T-cell (primary cell): Measurements from ENCODE around the gene MMP25. TPM values are rescaled to one million over a fixed set of nuclear protein-coding genes. Genes with fewer than 3 reads are reported as not detected.

Experiments used
- ATAC-seq, 4 experiments: fragments of 200-7000 bp in 3 of 4; fragments of 150-1000 bp in 1 of 4; cut with Tn5 transposase; replicated peaks in 1 of 4; 1 replicate in 3 of 4; 2 replicates in 1 of 4; pipeline ENCODE4 v1.10.0; 2021; ENCODE audit warnings: moderate library complexity in 3 of 4, mild to moderate bottlenecking in 2 of 4, moderate number of reproducible peaks in 1 of 4
- CTCF ChIA-PET, 2 donors: fragments of 300-600 bp; sonication (Branson Sonifier 250); formaldehyde crosslinking; loops; one replicate each; lab custom pipeline; 2022; ENCODE audit warnings: antibody characterized with exemption in 2 of 2; lab: Charles Lee
- POLR2A ChIA-PET, 2 donors: fragments of 300-600 bp; sonication (Branson Sonifier 250); formaldehyde crosslinking; loops; one replicate each; lab custom pipeline; 2022; ENCODE audit warnings: antibody characterized with exemption in 2 of 2; lab: Charles Lee
- DNase-seq, 35 experiments: peaks; one replicate each; pipeline versions ENCODE4 v3.0.0 to v3.0.0-alpha.2; 2013 to 2023
- H3K27ac ChIP-seq: one replicate; pipeline ENCODE4 v1.5.1; 2013; ENCODE audit warnings: low read length
- H3K27me3 ChIP-seq, 2 experiments: replicated peaks in 1 of 2; 1 replicate in 1 of 2; 2 replicates in 1 of 2; pipeline versions ENCODE4 v1.6.1 to v1.7.0; 2013; ENCODE audit warnings: low read length in 1 of 2, mixed read lengths in 1 of 2; ENCODE audit not compliant: control insufficient read depth in 2 of 2, insufficient read depth in 2 of 2; ENCODE audit errors: extremely low read depth in 1 of 2
- H3K36me3 ChIP-seq, 2 donors: 1 replicate in 1 of 2; 2 replicates in 1 of 2; pipeline versions ENCODE4 v1.6.1 to v1.7.0; 2013; ENCODE audit warnings: low read length in 1 of 2; ENCODE audit not compliant: control insufficient read depth in 2 of 2, insufficient read depth in 1 of 2; ENCODE audit errors: extremely low read depth in 1 of 2
- H3K4me1 ChIP-seq, 2 experiments: 1 replicate in 1 of 2; 2 replicates in 1 of 2; pipeline versions ENCODE4 v1.6.1 to v1.7.0; 2013; ENCODE audit warnings: low read length in 2 of 2, mixed read lengths in 1 of 2; ENCODE audit not compliant: insufficient read depth in 2 of 2, control insufficient read depth in 1 of 2; ENCODE audit errors: extremely low read depth in 1 of 2
- H3K4me3 ChIP-seq, 2 donors: 1 replicate in 1 of 2; 2 replicates in 1 of 2; pipeline versions ENCODE4 v1.5.1 to v1.7.0; 2013; ENCODE audit warnings: mild to moderate bottlenecking in 2 of 2, low read length in 1 of 2, moderate library complexity in 1 of 2; ENCODE audit not compliant: control insufficient read depth in 1 of 2; ENCODE audit errors: extremely low read depth in 1 of 2
- H3K9me3 ChIP-seq: 2 replicates; pipeline ENCODE4 v1.7.0; 2013
- H3K27ac Mint-ChIP-seq, 2 donors: one replicate each; pipeline ENCODE4 v1.8.0; 2020 to 2021; ENCODE audit warnings: mild to moderate bottlenecking in 2 of 2, mixed read lengths in 2 of 2
- H3K27me3 Mint-ChIP-seq, 2 donors: one replicate each; pipeline ENCODE4 v1.8.0; 2021 to 2022; ENCODE audit warnings: mixed read lengths in 2 of 2
- H3K36me3 Mint-ChIP-seq: one replicate; pipeline ENCODE4 v1.8.0; 2021; ENCODE audit warnings: mixed read lengths
- H3K4me1 Mint-ChIP-seq, 3 donors: one replicate each; pipeline ENCODE4 v1.8.0; 2020 to 2022; ENCODE audit warnings: mixed read lengths in 3 of 3, mild to moderate bottlenecking in 1 of 3
- H3K4me3 Mint-ChIP-seq, 3 donors: one replicate each; pipeline ENCODE4 v1.8.0; 2020 to 2022; ENCODE audit warnings: mild to moderate bottlenecking in 3 of 3, mixed read lengths in 3 of 3, moderate library complexity in 3 of 3
- H3K9me3 Mint-ChIP-seq, 3 donors: one replicate each; pipeline ENCODE4 v1.8.0; 2020 to 2022; ENCODE audit warnings: mixed read lengths in 3 of 3
- WGBS: methylation state at CpG from one replicate; pipeline ENCODE4 v1.1.5; 2013; ENCODE audit warnings: missing lambda C conversion rate; ENCODE audit not compliant: insufficient coverage; 5-methylcytosine and 5-hydroxymethylcytosine counted together
- total RNA-seq, 35 experiments: library from RNA in 6 of 35; stranded (reverse) in 6 of 35; fragments of 120-200 nt in 1 of 35; gene quantifications; one replicate each; pipeline versions ENCODE4 v1.2.1 to v1.2.4 and lab custom pipeline; 2013 to 2026

MMP25 gene
- total RNA-seq, 5 donors from 2014 or later (not counting 1 experiment from before 2014, with no cell fraction given) = 1.6 to 9.6 (median 4.1) TPM

DNA sequence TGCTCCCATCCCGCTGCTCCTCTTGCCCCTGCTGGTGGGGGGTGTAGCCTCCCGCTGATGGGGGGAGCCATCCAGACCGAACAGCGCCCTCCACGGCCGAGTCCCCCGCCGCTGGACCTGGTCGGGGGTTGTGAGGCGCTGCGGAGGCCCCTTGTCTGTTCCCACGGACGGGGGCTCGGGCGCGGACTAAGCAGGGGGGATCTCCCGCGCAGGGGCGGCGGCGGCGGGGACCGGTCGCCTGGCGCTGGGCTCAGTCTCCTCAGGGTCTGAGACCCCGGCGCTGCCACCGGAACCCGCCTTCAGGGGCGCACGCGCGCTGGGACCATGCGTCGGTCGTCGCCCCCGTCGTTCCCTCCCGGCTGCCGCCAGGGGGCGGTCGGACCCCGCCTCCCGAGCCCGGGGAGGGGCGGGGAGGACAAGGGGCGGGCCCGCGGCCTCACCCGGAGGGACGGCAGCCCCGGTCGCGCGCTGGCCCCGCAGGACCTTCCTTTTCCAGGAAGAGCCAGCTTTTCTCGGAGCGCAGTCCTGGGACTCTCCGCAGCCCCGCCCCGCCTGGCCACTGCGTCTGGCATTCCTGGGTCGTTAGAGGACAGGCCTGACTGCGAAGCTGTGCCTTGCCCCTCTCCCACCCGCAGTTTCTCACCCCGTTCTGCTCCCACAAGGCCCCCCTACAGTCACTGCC is 12.8 kb downstream of the MMP25 start:
- Mint-ChIP-seq H3K27ac (peak overlapping the region; percentile 91 to 93), H3K4me3 (peak overlapping the region; percentile 83 to 88 (median 87)), H3K4me1 (peaks cover 47 to 69% (median 54%) of the 10 kb centered on the region in 3 donors), H3K27me3 (no peaks in the 10 kb centered on the region), H3K9me3 (no peaks in the 10 kb centered on the region), H3K36me3 (peaks cover 7% of the 10 kb centered on the region)
- ChIA-PET CTCF (interaction anchor here (0.6 to 2.9 kb wide), 13 partner anchors 16 to 450 kb away, joined by 3 to 39 read pairs (median 4); partner anchors contain the start of gene ZNF213 (in 1 of the 2)), POLR2A (interaction anchor here (0.5 to 0.8 kb wide), 3 partner anchors 43 to 72 kb away, joined by 3 to 7 read pairs (median 6); no protein-coding TSS in a partner anchor)
- peak; percentile 59 to 94 (median 80) for DNase-seq
- Histone ChIP-seq H3K27me3 (no peaks in the 10 kb centered on the region), H3K9me3 (no peaks in the 10 kb centered on the region), H3K36me3 (peaks cover 3 to 5% of the 10 kb centered on the region in 2 donors), H3K4me3 (peak overlapping the region; percentile 80 to 91), H3K27ac (peak overlapping the region; percentile 74), H3K4me1 (peaks cover 13 to 61% of the 10 kb centered on the region in 2 experiments)
- WGBS = under 1% methylated on average over 64 of the region's 67 CpGs
- peak; percentile 85 to 90 (median 88) for ATAC-seq

- Histone ChIP-seq H3K27me3 (no peaks in the 10 kb centered on the region), H3K4me1 (peaks cover 12 to 63% of the 10 kb centered on the region in 2 experiments), H3K9me3 (no peaks in the 10 kb centered on the region), H3K27ac (peak overlapping the region; percentile 73), H3K36me3 (peaks cover 3 to 5% of the 10 kb centered on the region in 2 donors), H3K4me3 (peak overlapping the region; percentile 61 to 91)
- peak overlapping the region; percentile 91 to 93 for H3K27ac Mint-ChIP-seq
- DNase-seq (no peak), ATAC-seq (no peak)
- POLR2A ChIA-PET = interaction anchor here in 1 of 2 donors (0.5 kb wide), 1 partner anchor 42 kb away, joined by 6 read pairs; no protein-coding TSS in a partner anchor
- H3K36me3 Mint-ChIP-seq = peaks cover 5% of the 10 kb centered on the region
- H3K9me3 Mint-ChIP-seq = no peaks in the 10 kb centered on the region
- CTCF ChIA-PET = interaction anchor here (0.6 to 2.9 kb wide), 7 partner anchors 16 to 75 kb away, joined by 3 to 39 read pairs (median 4); partner anchors contain the start of gene ZNF213 (in 1 of the 2)
- no peaks in the 10 kb centered on the region for H3K27me3 Mint-ChIP-seq
- 28% methylated on average over 2 of the region's 9 CpGs for WGBS
- peak overlapping the region; percentile 78 to 88 (median 82) for H3K4me3 Mint-ChIP-seq
- peaks cover 46 to 68% (median 54%) of the 10 kb centered on the region in 3 donors for H3K4me1 Mint-ChIP-seq
Observed at GRCh38 chr16:3059723-3060242, 13.4 kb downstream of the MMP25 start.

DNA sequence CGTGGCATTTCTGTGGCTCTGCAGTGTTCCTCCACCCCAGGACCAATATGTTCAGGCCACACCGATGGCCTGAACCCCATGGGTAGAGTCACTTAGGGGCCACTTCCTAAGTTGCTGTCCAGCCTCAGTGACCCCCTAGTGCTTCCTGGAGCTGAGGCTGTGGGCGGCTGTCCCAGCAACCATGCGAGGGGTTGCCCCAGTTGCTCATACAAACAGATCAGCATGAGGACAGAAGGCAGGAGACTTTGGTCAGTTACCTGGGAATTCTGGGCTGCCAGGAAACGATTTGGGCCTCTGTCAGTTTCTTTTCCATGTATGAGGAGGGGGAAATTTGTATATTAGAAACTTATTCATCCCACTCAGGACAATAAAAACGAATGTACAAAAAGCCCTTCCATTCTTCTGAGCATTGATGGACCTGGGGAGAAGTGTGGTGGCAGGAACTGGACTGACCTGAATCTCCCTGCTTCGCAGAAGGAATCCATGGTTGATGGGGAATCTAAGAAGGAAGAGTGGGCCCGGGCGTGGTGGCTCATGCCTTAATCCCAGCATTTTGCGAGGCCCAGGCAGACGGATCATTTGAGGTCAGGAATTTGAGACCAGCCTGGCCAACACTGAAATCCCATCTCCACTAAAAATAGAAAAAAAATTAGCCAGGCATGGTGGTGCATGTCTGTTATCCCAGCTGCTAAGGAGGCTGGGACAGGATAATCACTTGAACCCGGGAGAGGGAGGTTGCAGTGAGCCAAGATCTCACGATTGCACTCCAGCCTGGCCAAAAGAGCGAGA is 14.2 kb downstream of the MMP25 start:
- no peak overlapping the region for H3K4me3 ChIP-seq
- peaks cover 44 to 68% (median 49%) of the 10 kb centered on the region in 3 donors for H3K4me1 Mint-ChIP-seq

DNA sequence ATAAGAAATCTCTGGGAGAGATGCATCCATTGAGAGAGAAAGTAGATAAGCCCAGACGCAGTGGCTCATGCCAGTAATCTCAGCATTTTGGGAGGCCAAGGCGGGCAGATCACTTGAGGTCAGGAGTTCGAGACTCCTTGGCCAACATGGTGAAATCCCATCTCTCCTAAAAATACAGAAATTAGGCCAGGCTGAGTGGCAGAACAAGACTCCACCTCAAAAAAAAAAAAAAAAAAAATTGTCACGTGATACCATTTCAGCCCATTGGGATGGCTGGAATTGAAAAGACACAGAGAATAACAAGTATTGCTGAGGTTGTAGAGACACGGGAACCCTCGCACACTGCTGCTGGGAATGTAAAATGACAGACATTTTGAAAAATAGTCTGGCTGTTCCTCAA is 16.2 kb downstream of the MMP25 start:
- Mint-ChIP-seq H3K27me3 (no peaks in the 10 kb centered on the region), H3K36me3 (peaks cover 10% of the 10 kb centered on the region), H3K4me1 (peaks cover 39 to 60% (median 49%) of the 10 kb centered on the region in 3 donors), H3K4me3 (peak overlapping the region in 1 of 3 donors; percentile 97), H3K27ac (peak overlapping the region; percentile 35 to 75), H3K9me3 (no peaks in the 10 kb centered on the region)
- ATAC-seq = no peak
- ChIA-PET CTCF (interaction anchor here in 1 of 2 donors (1.8 to 1.9 kb wide), 2 partner anchors 15 to 67 kb away, joined by 4 to 6 read pairs; no protein-coding TSS in a partner anchor), POLR2A (no interaction called here)
- Histone ChIP-seq H3K27ac (no peak overlapping the region), H3K27me3 (no peaks in the 10 kb centered on the region), H3K4me3 (no peak overlapping the region), H3K4me1 (peaks cover 7 to 50% of the 10 kb centered on the region in 2 experiments), H3K9me3 (no peaks in the 10 kb centered on the region), H3K36me3 (peaks cover 0 to 2% of the 10 kb centered on the region in 2 donors)
- no CpG with 5 or more reads among the region's 6 CpGs for WGBS
- no peak for DNase-seq

More for the DNA sequence above, 14.2 kb downstream of the MMP25 start:
- Histone ChIP-seq H3K27me3 (no peaks in the 10 kb centered on the region), H3K36me3 (peaks cover 2% of the 10 kb centered on the region in 2 donors), H3K4me1 (peaks cover 7 to 63% of the 10 kb centered on the region in 2 experiments), H3K27ac (peak overlapping the region; percentile 12), H3K9me3 (no peaks in the 10 kb centered on the region)
- Mint-ChIP-seq H3K27ac (peak overlapping the region; percentile 91 to 93), H3K9me3 (no peaks in the 10 kb centered on the region), H3K4me3 (peak overlapping the region; percentile 78 to 88 (median 82)), H3K27me3 (no peaks in the 10 kb centered on the region), H3K36me3 (peaks cover 1% of the 10 kb centered on the region)
- DNase-seq (no peak), ATAC-seq (no peak)
- 100% methylated on average over 2 of the region's 14 CpGs for WGBS
- POLR2A ChIA-PET = no interaction called here
- CTCF ChIA-PET = interaction anchor here (0.6 to 2.9 kb wide), 4 partner anchors 68 to 773 kb away, joined by 3 to 39 read pairs (median 10); partner anchors contain the start of gene ZNF213 (in 1 of the 2)

DNA sequence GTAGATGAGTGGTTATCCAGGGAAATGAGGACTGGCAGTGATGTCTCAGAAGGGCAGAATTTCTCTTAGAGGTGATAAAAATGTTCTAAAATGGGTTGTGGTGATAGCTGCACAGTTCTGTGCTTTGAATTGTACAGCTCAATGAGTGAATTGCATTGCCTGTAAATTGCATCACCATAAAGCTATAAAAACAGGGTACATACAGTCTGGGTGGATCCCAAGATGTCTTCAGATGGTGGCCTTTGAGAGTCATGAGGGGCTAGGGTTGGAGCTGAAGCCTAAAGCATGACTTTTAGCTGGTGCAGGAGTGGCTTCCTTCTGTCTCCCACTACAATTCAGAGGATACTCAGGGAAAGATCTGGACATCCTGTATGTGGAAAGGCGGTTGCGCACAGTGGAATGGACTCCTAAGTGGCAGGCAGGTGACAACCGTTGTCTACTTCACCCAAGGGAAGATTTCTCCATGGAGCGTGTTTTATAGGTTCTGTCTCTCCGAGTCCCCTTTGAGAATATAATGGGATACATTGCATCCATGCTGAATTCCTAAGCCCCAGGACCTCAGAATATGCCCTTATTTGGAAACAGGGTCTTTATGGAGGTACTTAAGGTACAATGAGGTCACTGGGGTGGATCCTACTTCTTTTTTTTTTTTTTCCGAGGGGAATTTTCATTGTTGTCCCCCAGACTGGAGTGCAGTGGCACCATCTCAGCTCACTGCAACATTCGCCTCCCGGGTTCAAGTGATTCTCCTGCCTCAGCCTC is 17.4 kb downstream of the MMP25 start:
- DNase-seq = no peak
- no peaks in the 10 kb centered on the region for H3K9me3 Mint-ChIP-seq

More for the DNA sequence above, 17.4 kb downstream of the MMP25 start:
- no peak for ATAC-seq
- ChIA-PET POLR2A (no interaction called here), CTCF (interaction anchor here (0.6 to 1.8 kb wide), 6 partner anchors 11 to 564 kb away, joined by 3 to 11 read pairs (median 6); partner anchors contain the start of gene ZNF213 (in 1 of the 2))
- 100% methylated on average over 2 of the region's 8 CpGs for WGBS
- Histone ChIP-seq H3K27ac (peak overlapping the region; percentile 99), H3K36me3 (peaks cover 3 to 14% of the 10 kb centered on the region in 2 donors), H3K9me3 (no peaks in the 10 kb centered on the region), H3K27me3 (no peaks in the 10 kb centered on the region), H3K4me3 (no peak overlapping the region), H3K4me1 (peaks cover 16 to 54% of the 10 kb centered on the region in 2 experiments)
- Mint-ChIP-seq H3K27me3 (no peaks in the 10 kb centered on the region), H3K4me3 (peak overlapping the region; percentile 54 to 97 (median 96)), H3K36me3 (peaks cover 21% of the 10 kb centered on the region), H3K4me1 (peaks cover 49 to 67% (median 59%) of the 10 kb centered on the region in 3 donors), H3K27ac (peak overlapping the region; percentile 96 to 100)
